KBM-7 (cell line): ENCODE results near the gene IPPK.
"Not testable (repeated sequence)": the region's sequence is repeated elsewhere in the genome, so short reads cannot be mapped to it uniquely, and the experiment has no call there.

Experiments used
- DNase-seq: peaks from one replicate; pipeline ENCODE4 v3.0.0-alpha.2; 2015
- in situ Hi-C: fragments of 300-500 bp; cut with MboI; formaldehyde crosslinking; loops from 2 replicates; pipeline ENCODE4 v1.14.3; 2020; ENCODE audit warnings: low sequenced_read_pairs, low pct_unique_long_range_greater_than_20kb, mixed read lengths

The IPPK gene

DNA sequence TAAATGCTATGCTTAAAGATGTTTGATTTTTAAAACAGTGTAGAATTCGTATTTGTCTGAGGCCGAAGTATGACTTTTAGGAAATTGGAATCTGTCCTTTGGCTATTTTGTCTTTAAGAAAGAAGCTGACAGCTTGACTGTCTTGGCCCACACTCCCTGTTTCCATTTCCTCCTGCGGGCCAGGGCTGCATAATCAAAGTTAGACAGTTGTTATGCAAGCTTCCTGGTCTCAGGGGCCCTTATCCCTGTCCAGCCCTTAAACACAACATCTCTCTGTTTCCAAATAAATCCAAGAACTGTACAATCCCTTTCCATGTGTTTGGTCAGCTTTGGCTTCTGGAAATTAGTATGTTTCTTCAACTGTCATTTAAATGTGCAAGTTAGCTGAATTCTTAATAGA lies 79.6 kb downstream of the IPPK start:
- in situ Hi-C loops, result no loop called here
- DNase-seq, result peak; percentile 57

- in situ Hi-C loops, result no loop called here
- DNase-seq, result no peak
These were observed 80.0 kb downstream of the IPPK start for GRCh38 chr9:92589923-92590322.

- in situ Hi-C loops, result no loop called here
- no peak for DNase-seq
These were observed 93.8 kb downstream of the IPPK start for GRCh38 chr9:92576175-92576574.

DNA sequence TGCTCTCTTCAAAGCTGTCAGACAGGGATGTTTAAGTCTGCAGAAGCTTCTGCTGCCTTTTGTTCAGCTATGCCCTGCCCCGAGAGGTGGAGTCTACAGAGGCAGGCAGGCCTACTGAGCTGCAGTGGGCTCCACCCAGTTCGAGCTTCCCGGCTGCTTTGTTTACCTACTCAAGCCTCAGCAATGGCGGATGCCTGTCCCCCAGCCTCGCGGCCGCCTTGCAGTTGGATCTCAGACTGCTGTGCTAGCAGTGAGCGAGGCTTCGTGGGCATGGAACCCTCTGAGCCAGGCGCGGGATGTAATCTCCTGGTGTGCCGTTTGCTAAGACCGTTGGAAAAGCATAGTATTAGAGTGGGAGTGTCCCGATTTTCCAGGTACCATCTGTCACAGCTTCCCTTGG lies 96.3 kb downstream of the IPPK start:
- in situ Hi-C loops, DNase-seq: not testable (repeated sequence)

DNA sequence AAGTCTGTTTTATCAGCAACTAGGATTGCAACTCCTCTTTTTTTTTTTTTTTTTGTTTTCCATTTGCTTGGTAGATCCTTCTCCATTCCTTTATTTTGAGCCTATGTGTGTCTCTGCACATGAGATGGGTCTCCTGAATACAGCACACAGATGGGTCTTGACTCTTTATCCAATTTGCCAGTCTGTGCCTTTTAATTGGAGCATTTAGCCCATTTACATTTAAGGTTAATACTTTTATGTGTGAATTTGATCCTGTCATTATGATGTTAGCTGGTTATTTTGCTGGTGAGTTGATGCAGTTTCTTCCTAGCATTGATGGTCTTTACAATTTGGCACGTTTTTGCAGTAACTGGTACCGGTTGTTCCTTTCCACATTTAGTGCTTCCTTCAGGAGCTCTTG lies 98.1 kb downstream of the IPPK start:
- in situ Hi-C loops, DNase-seq: not testable (repeated sequence)

DNA sequence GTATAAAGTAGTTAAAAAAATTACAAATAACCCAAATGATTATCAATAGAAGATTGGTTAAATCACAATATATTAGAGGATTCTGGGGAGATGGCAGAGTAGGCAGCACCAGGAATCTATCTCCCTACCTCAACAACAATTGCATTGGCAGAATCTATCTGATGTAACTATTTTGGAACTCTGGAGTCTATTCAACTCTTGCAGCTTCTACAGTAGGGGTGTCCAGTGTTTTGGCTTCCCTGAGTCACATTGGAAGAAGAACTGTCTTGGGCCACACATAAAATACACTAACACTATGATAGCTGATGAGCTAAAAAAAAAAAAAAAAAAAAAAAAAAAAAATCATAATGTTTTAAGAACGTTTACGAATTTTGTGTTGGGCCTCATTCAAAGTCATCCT lies 104.9 kb downstream of the IPPK start:
- DNase-seq, result no peak
- in situ Hi-C loops, result no loop called here

- DNase-seq, result no peak
- in situ Hi-C loops, result no loop called here
These were observed 105.4 kb downstream of the IPPK start for GRCh38 chr9:92564504-92564903.
